GM19035 (cell line): Measurements from ENCODE around the gene ARMC8.

Experiments
- ATAC-seq: cut with Tn5 transposase; IDR thresholded peaks from one replicate; pipeline ENCODE4 v1.9.1; 2021; ENCODE audit not compliant: unreplicated experiment

The ARMC8 gene

GRCh38 chr3:138300647-138301046 lies 113.5 kb downstream of the ARMC8 start:
- ATAC-seq: no peak

GRCh38 chr3:138303474-138303873 lies 116.4 kb downstream of the ARMC8 start:
- no peak for ATAC-seq

GRCh38 chr3:138307899-138308298 lies 120.8 kb downstream of the ARMC8 start:
- ATAC-seq: no peak

GRCh38 chr3:138308783-138309182 lies 121.7 kb downstream of the ARMC8 start:
- no peak for ATAC-seq

GRCh38 chr3:138310494-138310893 lies 123.4 kb downstream of the ARMC8 start:
- no peak for ATAC-seq

GRCh38 chr3:138314751-138315150 lies 127.7 kb downstream of the ARMC8 start:
- ATAC-seq: no peak

- ATAC-seq: no peak
Observed at GRCh38 chr3:138317687-138318086, 130.6 kb downstream of the ARMC8 start.

GRCh38 chr3:138323971-138324370 lies 136.9 kb downstream of the ARMC8 start:
- ATAC-seq: no peak

- no peak for ATAC-seq
Observed at GRCh38 chr3:138325990-138326389, 138.9 kb downstream of the ARMC8 start.

GRCh38 chr3:138326866-138327595 lies 139.9 kb downstream of the ARMC8 start:
- no peak for ATAC-seq

- no peak for ATAC-seq
Observed at GRCh38 chr3:138327831-138328230, 140.7 kb downstream of the ARMC8 start.

GRCh38 chr3:138328341-138328740 lies 141.2 kb downstream of the ARMC8 start:
- ATAC-seq: no peak

GRCh38 chr3:138329127-138329983 lies 142.3 kb downstream of the ARMC8 start, which contains the start of gene NME9:
TSS of gene NME9 (minus strand) at chr3:138329851. CDS start at chr3:138329335, 516 bp downstream.
- peak; percentile 73 for ATAC-seq

GRCh38 chr3:138329984-138330293 lies 142.8 kb downstream of the ARMC8 start:
- no peak for ATAC-seq

GRCh38 chr3:138331143-138331894 lies 144.2 kb downstream of the ARMC8 start:
- no peak for ATAC-seq

- ATAC-seq: no peak
Observed at GRCh38 chr3:138332472-138333073, 145.5 kb downstream of the ARMC8 start.

GRCh38 chr3:138334608-138335007 lies 147.5 kb downstream of the ARMC8 start:
- ATAC-seq: no peak

GRCh38 chr3:138336454-138336999 lies 149.4 kb downstream of the ARMC8 start:
- ATAC-seq: no peak

GRCh38 chr3:138338244-138338643 lies 151.1 kb downstream of the ARMC8 start:
- no peak for ATAC-seq

GRCh38 chr3:138338811-138339210 lies 151.7 kb downstream of the ARMC8 start:
- no peak for ATAC-seq

- ATAC-seq: no peak
Observed at GRCh38 chr3:138340511-138340910, 153.4 kb downstream of the ARMC8 start.
